Measurements from ENCODE around the gene SPPL2B.
A peak's percentile ranks its signal among the peaks of the same experiment; 100 is the strongest.

Gene SPPL2B

DNA sequence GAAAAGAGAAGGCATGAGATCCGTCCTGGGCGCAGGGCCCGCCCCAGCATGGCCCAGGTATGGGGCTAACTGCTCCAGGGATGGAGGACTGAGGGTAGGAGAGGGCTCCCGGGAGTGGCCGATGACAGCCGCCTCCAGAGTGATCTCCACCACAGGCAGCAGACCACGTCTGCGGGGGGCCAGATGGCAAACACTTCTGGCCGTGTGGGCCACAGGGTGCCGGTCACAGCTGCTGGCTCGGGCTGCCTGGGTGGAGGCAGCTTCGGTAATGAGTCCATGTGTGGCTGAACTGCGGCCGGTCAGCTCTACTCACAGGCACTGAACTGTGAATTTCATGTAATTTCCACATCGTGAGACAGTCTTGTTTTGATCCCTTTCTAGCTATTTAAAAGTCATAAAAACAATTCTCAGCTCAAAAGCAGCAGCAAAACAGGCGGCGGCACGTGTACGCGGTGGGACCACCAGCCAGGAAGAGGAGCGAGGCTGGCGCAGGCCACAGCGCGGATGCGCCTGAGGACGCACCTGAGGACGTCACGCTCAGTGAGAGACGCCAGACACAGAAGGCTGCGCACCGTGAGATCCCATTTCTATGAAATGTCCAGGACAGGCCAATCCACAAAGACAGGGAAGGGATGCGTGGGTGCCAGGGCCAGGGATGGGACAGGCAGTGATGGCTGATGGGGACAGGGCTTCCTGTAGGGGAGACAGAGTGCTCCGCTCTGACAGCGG is 4.1 kb upstream of the SPPL2B start:
- no peak for DNase-seq

GRCh38 chr19:2325281-2326046 is 3.0 kb upstream of the SPPL2B start:
- no peak for DNase-seq

GRCh38 chr19:2326699-2327360 is 1.7 kb upstream of the SPPL2B start:
- DNase-seq: no peak

DNA sequence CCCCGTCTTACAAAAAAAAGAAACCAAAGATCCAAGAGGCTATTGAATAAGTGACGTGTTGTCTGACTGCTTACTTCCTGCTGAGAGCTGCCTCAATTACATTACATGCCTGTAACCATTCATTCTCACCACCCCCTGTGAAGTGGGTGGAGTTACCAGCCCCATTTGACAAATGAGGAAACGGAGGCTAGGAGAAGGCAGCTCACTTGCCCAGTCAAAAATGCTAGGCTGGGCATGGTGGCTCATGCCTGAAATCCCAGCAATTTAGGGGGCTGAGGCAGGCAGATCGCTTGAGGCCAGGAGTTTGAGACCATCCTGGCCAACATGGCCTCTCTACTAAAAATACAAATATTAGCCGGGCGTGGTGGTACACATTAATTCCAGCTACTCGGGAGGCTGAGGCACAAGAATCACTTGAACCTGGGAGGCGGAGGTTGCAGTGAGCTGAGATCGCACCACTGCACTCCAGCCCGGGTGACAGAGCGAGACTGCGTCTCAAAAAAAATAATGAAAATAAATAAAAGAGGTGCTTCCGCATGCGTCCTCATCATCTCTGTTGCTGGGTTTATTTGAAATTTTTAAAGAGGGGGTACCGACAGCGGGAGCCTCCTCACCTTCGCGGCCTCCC is 597 bp upstream of the SPPL2B start:
- peak; percentile 46 to 75 for DNase-seq

DNA sequence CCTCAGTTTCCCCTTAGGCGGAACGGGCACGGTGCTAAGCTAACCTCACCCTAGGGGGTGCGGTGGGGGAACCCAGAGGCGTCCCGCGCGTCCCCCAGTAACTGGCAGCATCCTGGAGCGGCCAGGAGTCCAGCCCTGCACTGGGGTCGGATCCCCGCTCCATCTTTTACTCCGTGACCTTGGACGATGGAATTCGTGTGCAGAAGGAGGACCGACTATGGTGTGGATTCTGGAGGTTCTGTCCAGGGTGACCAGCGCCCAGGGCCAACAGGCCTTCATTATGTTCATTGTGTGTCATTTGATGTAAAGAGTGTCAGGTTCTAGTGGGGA is 630 bp downstream of the SPPL2B start:
- no peak for DNase-seq

DNA sequence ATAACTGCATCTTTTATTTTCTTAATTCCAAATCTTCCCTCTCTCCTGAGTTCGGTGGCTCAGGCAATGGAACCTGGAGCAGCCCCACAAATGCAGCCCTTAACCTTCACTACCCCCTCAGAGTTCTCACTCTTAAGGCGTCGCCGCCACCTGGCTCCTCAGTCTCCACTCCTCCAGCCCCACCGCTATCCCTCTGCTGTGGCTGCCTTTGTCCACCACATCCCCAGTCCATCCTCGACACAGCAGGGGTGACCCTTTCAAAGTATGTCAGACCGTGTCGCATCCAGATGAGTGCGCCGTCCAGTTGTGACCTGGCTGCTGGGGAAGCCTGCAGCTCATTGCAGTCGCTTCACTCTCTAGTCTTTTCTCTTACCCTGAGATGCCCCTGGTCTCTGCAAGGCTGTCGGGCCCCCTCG is 1.0 kb downstream of the SPPL2B start:
- DNase-seq: no peak

- no peak for DNase-seq
Observed at GRCh38 chr19:2330255-2330631, 1.8 kb downstream of the SPPL2B start.

DNA sequence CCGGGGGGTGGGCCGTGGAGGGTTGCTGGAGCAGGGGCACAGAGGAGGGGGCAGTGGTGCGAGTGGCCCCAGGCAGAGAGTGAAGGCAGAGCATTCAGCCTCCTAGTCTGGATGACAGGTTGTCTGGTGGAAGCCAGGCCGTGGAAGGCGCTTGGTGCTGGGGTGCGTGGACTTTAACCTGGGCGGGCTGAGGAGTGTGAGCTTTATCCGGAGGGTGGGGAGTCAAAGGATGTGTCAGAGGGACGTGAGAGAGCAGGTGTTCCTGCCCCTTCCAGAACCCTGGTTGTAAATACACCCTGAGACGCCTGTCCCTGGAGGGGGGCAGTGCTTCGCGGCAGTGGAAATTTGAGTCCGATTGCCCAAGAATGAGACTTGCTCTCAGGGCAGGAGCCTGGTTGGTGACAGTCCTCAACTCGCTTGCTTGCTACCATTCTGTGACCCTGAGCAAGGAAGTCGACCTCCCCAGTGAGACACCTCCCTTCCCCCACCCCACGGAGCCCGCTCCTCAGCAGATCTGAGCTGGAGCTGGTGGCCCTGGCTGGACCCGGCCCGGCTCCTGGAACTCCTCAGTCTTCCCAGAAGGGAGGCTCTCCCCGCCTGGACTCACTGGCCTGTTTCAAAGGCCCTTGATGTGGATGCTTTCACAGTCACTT is 2.3 kb downstream of the SPPL2B start:
- DNase-seq: no peak

DNA sequence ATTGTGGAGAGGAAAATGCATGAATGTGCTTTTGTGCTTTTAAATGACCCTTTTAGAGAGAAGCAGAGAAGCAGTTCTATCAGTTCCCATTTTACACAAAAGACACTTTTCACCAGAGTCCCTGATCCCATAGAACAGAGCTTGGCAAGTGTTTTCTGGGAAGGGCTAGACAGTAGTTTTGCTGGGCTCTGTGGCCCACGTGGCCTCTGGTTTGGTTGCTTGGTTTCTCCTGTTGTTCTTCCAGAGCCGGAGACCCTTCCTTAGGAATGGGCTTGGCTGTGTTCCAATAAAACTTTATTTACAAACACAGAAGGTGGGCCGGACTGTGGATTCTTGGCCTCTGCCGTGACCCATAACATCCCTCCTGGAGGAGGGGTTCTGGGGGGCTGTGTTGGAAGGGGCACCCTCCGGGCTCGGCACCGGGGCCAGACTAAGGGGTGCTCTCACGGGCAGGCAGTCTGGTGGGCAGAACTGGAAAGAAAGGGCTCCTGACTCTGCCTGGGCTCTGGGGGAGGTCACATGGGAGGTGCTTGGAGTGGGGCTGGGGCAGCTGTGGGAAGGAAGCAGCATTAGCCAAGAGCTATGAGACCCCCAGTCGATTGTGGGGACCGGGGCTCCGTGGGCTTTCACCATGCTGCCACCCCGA is 3.2 kb downstream of the SPPL2B start:
- no peak for DNase-seq

GRCh38 chr19:2332341-2333026 is 4.0 kb downstream of the SPPL2B start:
- DNase-seq: peak in 1 of 2 experiments; percentile 15

GRCh38 chr19:2333027-2333806 is 4.7 kb downstream of the SPPL2B start:
- no peak for DNase-seq

- no peak for DNase-seq
Observed at GRCh38 chr19:2333807-2334211, 5.3 kb downstream of the SPPL2B start.

DNA sequence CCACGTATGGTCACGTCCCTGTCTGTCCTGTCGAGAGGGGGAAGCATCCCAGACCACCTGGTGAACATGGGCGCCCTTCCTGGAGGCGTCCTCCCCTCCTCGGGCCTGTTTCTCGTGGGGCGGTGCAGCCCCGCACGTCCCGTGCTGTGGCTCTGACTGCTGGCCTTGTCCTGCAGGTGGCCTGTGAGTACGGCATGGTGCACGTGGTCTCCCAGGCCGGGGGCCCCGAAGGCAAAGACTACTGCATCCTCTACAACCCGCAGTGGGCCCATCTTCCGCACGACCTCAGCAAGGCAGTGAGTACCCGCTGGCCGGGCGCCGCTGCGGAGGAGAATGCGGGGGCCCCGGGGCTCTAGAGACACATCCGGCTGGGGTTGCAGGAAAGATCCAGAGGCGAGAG is 5.9 kb downstream of the SPPL2B start:
- DNase-seq: no peak

DNA sequence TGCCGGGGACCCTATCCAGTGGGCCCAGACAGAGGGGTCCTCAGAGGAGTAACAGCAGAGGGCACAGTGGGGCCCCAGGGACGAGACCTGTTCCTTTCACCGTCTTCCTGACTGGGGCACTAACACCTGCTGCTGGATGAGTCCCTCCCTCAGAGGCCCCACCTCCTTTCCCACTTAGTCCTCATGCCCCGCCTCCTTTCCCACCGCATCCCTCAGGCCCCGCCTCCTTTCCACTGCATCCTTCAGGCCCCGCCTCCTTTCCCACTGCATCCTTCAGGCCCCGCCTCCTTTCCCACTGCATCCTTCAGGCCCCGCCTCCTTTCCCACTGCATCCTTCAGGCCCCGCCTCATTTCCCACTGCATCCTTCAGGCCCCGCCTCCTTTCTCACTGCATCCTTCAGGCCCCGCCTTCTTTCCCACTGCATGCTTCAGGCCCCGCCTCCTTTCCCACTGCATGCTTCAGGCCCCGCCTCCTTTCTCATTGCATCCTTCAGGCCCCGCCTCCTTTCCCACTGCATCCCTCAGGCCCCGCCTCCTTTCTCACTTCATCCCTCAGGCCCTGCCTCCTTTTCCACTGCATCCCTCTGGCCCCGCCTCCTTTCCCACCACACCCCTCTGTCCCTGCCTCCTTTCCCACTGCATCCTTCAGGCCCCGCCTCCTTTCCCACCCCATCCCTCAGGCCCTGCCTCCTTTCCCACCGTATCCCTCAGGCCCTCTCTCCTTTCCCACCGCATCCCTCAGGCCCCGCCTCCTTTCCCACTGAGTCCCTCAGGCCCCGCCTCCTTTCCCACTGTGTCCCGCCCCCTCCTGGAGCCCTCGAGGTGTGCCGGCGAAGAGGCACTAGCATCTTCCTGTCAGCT is 6.7 kb downstream of the SPPL2B start:
- no peak for DNase-seq

DNA sequence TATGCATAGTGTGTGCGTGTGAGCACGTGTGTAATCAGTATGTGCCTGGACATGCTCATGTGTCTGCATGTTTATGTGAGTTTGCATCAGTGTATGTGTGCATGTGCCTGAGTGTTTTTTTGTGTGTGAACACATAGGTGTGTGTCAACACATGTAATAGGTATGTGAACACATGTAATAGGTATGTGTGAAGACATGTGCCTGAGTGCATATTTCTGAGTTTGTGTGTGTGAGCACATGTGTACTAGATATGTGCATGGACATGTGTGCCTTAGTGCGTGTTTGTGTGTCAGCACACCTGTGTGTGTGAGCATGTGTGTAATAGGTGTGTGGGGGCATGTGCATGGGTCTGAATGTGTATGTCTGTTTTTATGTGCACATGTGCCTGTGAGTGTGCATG is 7.4 kb downstream of the SPPL2B start:
- DNase-seq: no peak

GRCh38 chr19:2336528-2337328 is 8.2 kb downstream of the SPPL2B start:
- no peak for DNase-seq

DNA sequence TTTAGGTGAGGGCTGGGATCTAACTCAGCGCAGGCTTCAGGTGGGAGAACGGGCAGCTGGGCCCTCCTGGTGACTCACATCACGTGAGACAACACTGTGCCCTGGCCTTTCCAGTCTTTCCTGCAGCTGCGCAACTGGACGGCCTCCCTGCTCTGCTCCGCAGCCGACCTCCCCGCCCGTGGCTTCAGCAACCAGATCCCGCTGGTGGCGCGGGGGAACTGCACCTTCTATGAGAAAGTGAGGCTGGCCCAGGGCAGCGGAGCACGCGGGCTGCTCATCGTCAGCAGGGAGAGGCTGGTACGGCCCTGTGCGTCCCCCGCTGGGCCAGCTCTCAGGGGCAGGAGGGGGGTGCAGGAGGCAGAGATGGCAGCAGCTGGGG is 8.8 kb downstream of the SPPL2B start:
- no peak for DNase-seq

DNA sequence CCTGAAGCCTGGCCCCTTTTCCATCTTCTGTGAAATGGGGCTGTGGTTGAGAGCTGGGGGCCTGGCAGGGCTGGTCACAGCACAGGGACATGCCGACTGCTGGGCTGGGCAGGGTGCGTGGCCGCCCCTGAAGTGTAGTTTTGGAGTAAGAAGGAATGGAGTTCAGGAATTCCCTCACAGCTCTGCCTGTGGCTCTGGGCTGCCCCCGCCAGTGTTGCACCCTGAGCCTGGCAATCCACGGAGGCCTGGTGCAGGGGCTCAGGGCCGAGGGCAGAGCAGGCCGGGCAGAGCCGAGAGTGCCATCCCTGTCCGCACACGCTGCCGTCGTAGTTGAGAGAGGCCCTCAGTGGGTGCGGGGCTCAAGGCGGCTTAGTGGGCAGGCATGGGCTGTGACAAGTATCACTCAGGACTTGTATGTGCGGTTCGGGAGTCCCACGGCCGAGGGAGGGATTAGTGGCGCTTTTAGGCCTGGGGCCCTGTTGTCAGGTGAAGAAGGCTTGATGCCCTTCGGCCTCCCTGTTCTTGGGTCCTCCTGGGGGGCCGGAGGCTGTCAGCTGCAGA is 9.7 kb downstream of the SPPL2B start:
- no peak for DNase-seq

Data from stimulated activated CD4-positive, alpha-beta T cell treated with anti-CD3 and anti-CD28 coated beads, Interleukin-4, amount 100 ng/mL, for 4 hours (primary cell).